ENCODE measurements around the gene TMEM231.

TMEM231 gene

DNA sequence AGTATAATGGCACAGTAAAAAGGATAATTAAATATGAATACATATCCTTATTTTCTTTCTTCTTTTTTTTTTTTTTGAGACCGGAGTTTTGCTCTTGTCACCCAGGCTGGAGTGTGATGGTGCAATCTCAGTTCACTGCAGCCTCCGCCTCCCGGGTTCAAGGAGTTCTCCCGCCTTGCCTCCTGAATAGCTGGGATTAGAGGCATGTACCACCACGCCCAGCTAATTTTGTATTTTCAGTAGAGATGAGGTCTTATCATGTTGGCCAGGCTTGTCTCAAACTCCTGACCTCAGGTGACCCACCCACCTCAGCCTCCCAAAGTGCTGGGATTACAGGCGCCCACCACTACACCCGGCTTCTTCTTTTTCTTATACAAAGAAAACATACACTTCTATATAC lies 22.2 kb upstream of the TMEM231 start:
- in situ Hi-C loops (cut with HindIII; ENCODE audit: low sequenced_read_pairs): no loop called here
- DNase-seq (ENCODE audit: low read depth, low spot score): no peak
- no peak for TF ChIP-seq CTCF (IDR thresholded peaks at IDR 0.05; ENCODE audit: low read depth, low read length)
- no peak overlapping the region for H3K4me3 ChIP-seq (ENCODE audit: low read depth, low read length)

DNA sequence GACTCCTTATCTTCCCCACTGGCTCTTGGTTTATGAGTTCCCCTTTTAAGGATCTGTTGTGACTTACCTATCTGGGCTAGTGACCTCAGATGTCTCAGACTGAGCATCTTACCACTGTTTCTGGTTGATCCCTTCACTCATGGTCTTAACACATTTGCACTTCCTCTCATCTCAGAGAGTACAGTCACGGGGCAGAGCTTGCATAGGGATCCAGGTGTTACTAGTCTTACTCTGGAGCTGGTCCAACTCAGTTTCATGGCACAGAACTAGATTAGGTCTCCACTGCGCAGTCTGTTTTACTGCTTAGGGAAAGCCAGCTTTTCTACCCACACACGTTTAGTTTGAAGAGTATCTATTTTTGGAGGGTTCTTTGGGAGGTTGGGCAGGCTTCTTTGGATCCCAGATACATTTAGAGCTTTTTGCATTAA lies 20.3 kb upstream of the TMEM231 start:
- no peak overlapping the region for H3K4me3 ChIP-seq (ENCODE audit: low read depth, low read length)
- DNase-seq (ENCODE audit: low read depth, low spot score): no peak
- in situ Hi-C loops (cut with HindIII; ENCODE audit: low sequenced_read_pairs): no loop called here
- TF ChIP-seq CTCF (IDR thresholded peaks at IDR 0.05; ENCODE audit: low read depth, low read length): no peak

GRCh38 chr16:75575958-75576357 lies 19.9 kb upstream of the TMEM231 start:
- DNase-seq (ENCODE audit: low read depth, low spot score): no peak
- no peak for TF ChIP-seq CTCF (IDR thresholded peaks at IDR 0.05; ENCODE audit: low read depth, low read length)
- in situ Hi-C loops (cut with HindIII; ENCODE audit: low sequenced_read_pairs): no loop called here
- H3K4me3 ChIP-seq (ENCODE audit: low read depth, low read length): no peak overlapping the region

- no peak overlapping the region for H3K4me3 ChIP-seq (ENCODE audit: low read depth, low read length)
- no peak for TF ChIP-seq CTCF (IDR thresholded peaks at IDR 0.05; ENCODE audit: low read depth, low read length)
- in situ Hi-C loops (cut with HindIII; ENCODE audit: low sequenced_read_pairs): no loop called here
- DNase-seq (ENCODE audit: low read depth, low spot score): no peak
Observed at GRCh38 chr16:75573955-75574354, 17.9 kb upstream of the TMEM231 start.

DNA sequence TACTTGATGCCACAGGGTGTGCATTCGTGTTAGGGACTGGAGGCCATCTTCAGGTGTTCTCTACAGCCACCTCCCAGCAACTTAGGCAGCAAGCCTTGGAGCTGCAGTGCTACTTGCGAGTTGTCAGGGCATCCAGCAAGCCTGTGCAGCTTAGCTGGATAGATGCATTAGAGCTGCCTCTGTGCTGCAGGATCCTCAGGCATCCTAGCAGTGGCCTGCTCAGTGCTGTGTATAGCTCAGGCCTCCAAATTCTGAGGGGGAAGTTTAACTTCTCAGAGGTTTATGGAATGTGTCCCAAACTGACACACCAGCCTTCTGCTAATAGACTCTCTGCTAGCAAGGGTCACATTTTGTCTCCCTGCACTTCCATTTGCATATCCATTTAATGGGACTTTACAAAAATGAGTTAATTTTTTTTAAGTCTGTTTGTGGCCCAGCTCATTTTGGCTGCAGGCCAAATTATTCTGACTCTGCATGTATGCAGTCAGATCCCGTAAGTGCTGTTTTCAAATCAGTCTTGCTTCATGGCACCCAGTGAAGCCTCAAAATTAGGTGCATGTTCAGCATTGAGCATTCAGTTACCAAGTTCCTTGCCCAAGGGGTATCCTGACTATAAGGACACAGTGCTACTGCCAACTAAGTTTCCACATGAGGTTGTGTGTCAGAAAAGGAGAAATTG lies 17.0 kb upstream of the TMEM231 start:
- no peak for DNase-seq (ENCODE audit: low read depth, low spot score)
- H3K4me3 ChIP-seq (ENCODE audit: low read depth, low read length): no peak overlapping the region
- TF ChIP-seq CTCF (IDR thresholded peaks at IDR 0.05; ENCODE audit: low read depth, low read length): no peak
- in situ Hi-C loops (cut with HindIII; ENCODE audit: low sequenced_read_pairs): no loop called here

GRCh38 chr16:75570396-75571065 lies 14.5 kb upstream of the TMEM231 start:
- no peak for DNase-seq (ENCODE audit: low read depth, low spot score)
- in situ Hi-C loops (cut with HindIII; ENCODE audit: low sequenced_read_pairs): no loop called here
- no peak for TF ChIP-seq CTCF (IDR thresholded peaks at IDR 0.05; ENCODE audit: low read depth, low read length)

More at GRCh38 chr16:75570396-75571065, 14.5 kb upstream of the TMEM231 start:
- H3K4me3 ChIP-seq (ENCODE audit: low read depth, low read length): no peak overlapping the region

Data from astrocyte of the spinal cord (primary cell).